ENCODE data around the gene FBXL7. TPM values are rescaled to one million over a fixed set of nuclear protein-coding genes. Genes with fewer than 3 reads are reported as not detected.

The FBXL7 gene
- total and polyA plus RNA-seq, 2 experiments from 2014 or later = 4.5 to 15.2 TPM

GRCh38 chr5:15475367-15475766, 24.6 kb upstream of the FBXL7 start:
- no peak overlapping the region for H3K27ac Mint-ChIP-seq
- no peaks in the 10 kb centered on the region for H3K36me3 ChIP-seq (ENCODE audit: insufficient read depth)
- no peak overlapping the region for H3K4me3 Mint-ChIP-seq
- H3K4me2 ChIP-seq = no peak overlapping the region
- no peak for ATAC-seq
- no peaks in the 10 kb centered on the region for H3K36me3 Mint-ChIP-seq (ENCODE audit: low read depth)
- DNase-seq (ENCODE audit: low spot score) = no peak
- no peaks in the 10 kb centered on the region for H3F3A ChIP-seq (replicated peaks; ENCODE audit: low read depth)
- H3K4me1 ChIP-seq (ENCODE audit: insufficient read depth) = no peaks in the 10 kb centered on the region
- H3K9me2 ChIP-seq (ENCODE audit: insufficient read depth) = peaks cover 10% of the 10 kb centered on the region; the same call in 1 of the 2 replicates
- H3K27me3 ChIP-seq (ENCODE audit: insufficient read depth) = no peaks in the 10 kb centered on the region
- no peak for TF ChIP-seq POLR2AphosphoS5 (IDR thresholded peaks at IDR 0.05; ENCODE audit: low read depth)
- no peak for TF ChIP-seq ZNF114 (CRISPR knock-in tag; IDR thresholded peaks at IDR 0.05)
- TF ChIP-seq CREB1 (CRISPR knock-in tag; IDR thresholded peaks at IDR 0.05; ENCODE audit: low read depth) = no peak
- no peak for TF ChIP-seq EZH2 (IDR thresholded peaks at IDR 0.05; ENCODE audit: low read depth, unreplicated experiment)
- TF ChIP-seq ETS1 (IDR thresholded peaks at IDR 0.05) = no peak
- TF ChIP-seq STAT1 (IDR thresholded peaks at IDR 0.05; ENCODE audit: unreplicated experiment) = no peak
- no peak for TF ChIP-seq ZNF462 (CRISPR knock-in tag; IDR thresholded peaks at IDR 0.05)
- no peak for TF ChIP-seq CTCF (conservative IDR thresholded peaks at IDR 0.05; ENCODE audit: low read depth in 2 of 2)
- no peak for TF ChIP-seq REST (IDR thresholded peaks at IDR 0.05; ENCODE audit: unreplicated experiment)
- no peak for TF ChIP-seq NANOG (IDR thresholded peaks at IDR 0.05; ENCODE audit: borderline replicate concordance)
- no peak for TF ChIP-seq EZH2phosphoT487 (IDR thresholded peaks at IDR 0.05; ENCODE audit: unreplicated experiment)
- TF ChIP-seq ZNF331 (CRISPR knock-in tag; IDR thresholded peaks at IDR 0.05; ENCODE audit: low read depth) = no peak
- TF ChIP-seq JUNB (IDR thresholded peaks at IDR 0.05; ENCODE audit: unreplicated experiment) = no peak
- peaks cover 4% of the 10 kb centered on the region; the same call in 1 of the 3 replicates for H3K9me3 Mint-ChIP-seq
- H3K4me3 ChIP-seq = no peak overlapping the region
- H3K79me2 ChIP-seq (replicated peaks; ENCODE audit: insufficient read depth) = no peaks in the 10 kb centered on the region
- no peak overlapping the region for H2AFZ ChIP-seq
- H3K27ac ChIP-seq (ENCODE audit: low read depth) = no peak overlapping the region
- no peaks in the 10 kb centered on the region for H3K27me3 Mint-ChIP-seq (ENCODE audit: insufficient read depth, low read depth, poor library complexity)
- no peaks in the 10 kb centered on the region for H3K4me1 Mint-ChIP-seq
- H4K20me1 ChIP-seq (replicated peaks; ENCODE audit: insufficient read depth) = no peaks in the 10 kb centered on the region
